Dendritic cell treated with granulocyte-macrophage colony-stimulating factor and Interleukin-4, amounts not matched to agents 40 ng/mL and 50 ng/mL, for 4 days (primary cell): Measurements from ENCODE around the gene BICC1.

ENCODE experiments used
- H3K27ac Mint-ChIP-seq: one replicate; pipeline ENCODE4 v1.8.0; 2022; ENCODE audit warnings: mild to moderate bottlenecking, mixed read lengths
- H3K27me3 Mint-ChIP-seq: one replicate; pipeline ENCODE4 v1.8.0; 2022; ENCODE audit warnings: mild to moderate bottlenecking, mixed read lengths
- H3K36me3 Mint-ChIP-seq: one replicate; pipeline ENCODE4 v1.8.0; 2022; ENCODE audit warnings: low read depth, mixed read lengths
- H3K4me1 Mint-ChIP-seq: one replicate; pipeline ENCODE4 v1.8.0; 2022; ENCODE audit warnings: low read depth, mixed read lengths
- H3K4me3 Mint-ChIP-seq: one replicate; pipeline ENCODE4 v1.8.0; 2022; ENCODE audit warnings: mild to moderate bottlenecking, moderate library complexity, mixed read lengths
- H3K9me3 Mint-ChIP-seq: one replicate; pipeline ENCODE4 v1.8.0; 2022; ENCODE audit warnings: mixed read lengths
- intact Hi-C: fragments of 100-400 bp; cut with micrococcal nuclease; formaldehyde crosslinking; loops from one replicate; pipeline ENCODE4 v1.15.0; 2022

Gene BICC1

DNA sequence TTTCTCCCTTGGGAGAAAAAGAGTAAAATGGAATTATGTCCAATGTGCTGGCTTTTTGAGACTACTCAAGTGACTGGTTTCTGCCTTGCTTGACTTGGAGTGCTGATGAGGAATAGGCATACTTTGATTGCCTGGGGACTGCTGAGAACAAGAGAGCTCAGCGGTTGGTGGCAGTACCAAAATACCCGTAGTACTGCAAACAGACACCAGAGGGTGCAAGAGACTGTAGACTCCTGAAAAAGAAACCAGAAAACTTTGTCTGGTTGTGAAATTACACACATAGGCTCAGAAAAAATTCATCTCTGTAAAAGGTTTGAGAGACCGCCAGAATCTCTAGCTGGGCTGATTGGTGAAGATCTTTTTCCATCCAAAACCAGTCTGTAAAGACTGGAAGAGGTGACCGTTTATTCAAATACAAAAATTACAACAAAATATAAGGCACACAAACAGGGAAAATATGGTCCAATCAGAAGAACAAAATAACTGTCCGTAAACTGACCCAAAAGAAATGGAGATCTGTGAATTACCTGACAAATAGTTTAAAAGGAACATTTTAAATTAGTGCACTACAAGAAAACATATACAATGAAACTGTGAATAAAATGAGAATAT lies 18.5 kb downstream of the BICC1 start:
- peaks cover 1% of the 10 kb centered on the region for H3K27me3 Mint-ChIP-seq
- no peak overlapping the region for H3K27ac Mint-ChIP-seq
- H3K4me3 Mint-ChIP-seq, result no peak overlapping the region
- H3K4me1 Mint-ChIP-seq, result peaks cover 7% of the 10 kb centered on the region
- intact Hi-C loops, result loop anchor here (1.0 to 10.0 kb wide), 4 partner anchors 54 to 1091 kb away; no protein-coding TSS in a partner anchor
- peaks cover 22% of the 10 kb centered on the region for H3K9me3 Mint-ChIP-seq
- peaks cover 7% of the 10 kb centered on the region for H3K36me3 Mint-ChIP-seq

DNA sequence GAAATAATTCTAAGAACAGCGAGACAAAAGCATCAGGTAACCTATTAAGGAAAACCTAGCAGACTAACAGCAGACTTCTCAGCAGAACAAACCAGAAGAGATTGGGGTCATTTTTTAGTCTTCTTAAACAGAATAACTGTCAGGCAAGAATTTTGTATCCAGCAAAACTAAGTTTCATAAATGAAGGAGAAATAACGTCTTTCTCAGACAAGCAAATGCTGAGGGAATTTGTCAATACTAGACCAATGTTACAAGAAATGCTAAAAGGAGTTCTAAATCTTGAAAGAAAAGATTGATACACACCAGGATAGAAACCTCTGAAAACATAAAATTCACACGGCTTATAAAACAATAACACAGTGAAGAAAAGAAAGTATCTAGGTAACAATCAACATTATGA lies 22.6 kb downstream of the BICC1 start:
- Mint-ChIP-seq H3K27ac (no peak overlapping the region), H3K27me3 (peaks cover 1% of the 10 kb centered on the region), H3K4me3 (no peak overlapping the region), H3K36me3 (peaks cover 7% of the 10 kb centered on the region), H3K9me3 (peaks cover 30% of the 10 kb centered on the region), H3K4me1 (peaks cover 7% of the 10 kb centered on the region)
- intact Hi-C loops, result loop anchor here (10.0 kb wide), 1 partner anchor 49 kb away; no protein-coding TSS in a partner anchor

DNA sequence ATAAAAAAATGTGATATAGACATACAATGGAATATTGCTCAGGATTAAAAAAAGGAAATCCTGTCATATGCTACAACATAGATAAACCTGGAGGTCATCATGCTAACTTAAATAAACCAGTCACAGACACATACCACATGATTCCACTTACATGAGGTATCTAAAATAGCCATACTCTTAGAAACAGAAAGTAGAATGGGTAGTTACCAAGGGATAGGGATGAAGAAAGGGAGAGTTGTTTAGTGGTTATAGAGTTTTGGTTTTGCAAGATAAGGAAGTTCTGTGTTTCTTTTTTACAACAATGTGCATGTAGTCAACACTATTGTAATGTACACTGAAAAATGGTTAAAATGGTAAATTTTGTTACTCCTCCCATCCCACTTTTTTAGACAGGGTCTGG lies 30.5 kb downstream of the BICC1 start:
- H3K27ac Mint-ChIP-seq, result no peak overlapping the region
- H3K4me3 Mint-ChIP-seq, result no peak overlapping the region
- peaks cover 8% of the 10 kb centered on the region for H3K9me3 Mint-ChIP-seq
- no peaks in the 10 kb centered on the region for H3K36me3 Mint-ChIP-seq
- intact Hi-C loops, result no loop called here
- H3K4me1 Mint-ChIP-seq, result peaks cover 11% of the 10 kb centered on the region
- no peaks in the 10 kb centered on the region for H3K27me3 Mint-ChIP-seq

DNA sequence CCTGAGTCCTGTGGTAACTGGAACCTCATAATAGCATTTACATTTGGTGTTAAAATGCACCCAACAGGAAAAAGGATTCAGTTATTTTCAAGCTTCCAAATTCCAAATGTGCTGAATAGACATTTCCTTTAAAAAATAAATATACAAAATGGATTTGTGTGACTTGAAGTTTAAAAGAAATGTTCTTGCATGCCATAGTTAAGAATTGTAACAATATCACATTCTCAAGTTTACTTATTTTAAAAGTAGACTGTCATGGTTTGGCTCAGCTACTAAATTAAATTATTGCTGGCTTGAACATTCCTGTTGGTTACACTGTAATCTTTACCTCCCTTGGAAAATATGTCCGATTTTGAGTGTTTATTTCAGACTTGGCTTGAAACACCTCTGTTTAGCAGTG lies 31.5 kb downstream of the BICC1 start:
- H3K9me3 Mint-ChIP-seq, result peaks cover 8% of the 10 kb centered on the region
- H3K4me1 Mint-ChIP-seq, result peaks cover 11% of the 10 kb centered on the region
- H3K27me3 Mint-ChIP-seq, result no peaks in the 10 kb centered on the region
- H3K4me3 Mint-ChIP-seq, result no peak overlapping the region
- H3K36me3 Mint-ChIP-seq, result no peaks in the 10 kb centered on the region
- H3K27ac Mint-ChIP-seq, result no peak overlapping the region
- intact Hi-C loops, result no loop called here

DNA sequence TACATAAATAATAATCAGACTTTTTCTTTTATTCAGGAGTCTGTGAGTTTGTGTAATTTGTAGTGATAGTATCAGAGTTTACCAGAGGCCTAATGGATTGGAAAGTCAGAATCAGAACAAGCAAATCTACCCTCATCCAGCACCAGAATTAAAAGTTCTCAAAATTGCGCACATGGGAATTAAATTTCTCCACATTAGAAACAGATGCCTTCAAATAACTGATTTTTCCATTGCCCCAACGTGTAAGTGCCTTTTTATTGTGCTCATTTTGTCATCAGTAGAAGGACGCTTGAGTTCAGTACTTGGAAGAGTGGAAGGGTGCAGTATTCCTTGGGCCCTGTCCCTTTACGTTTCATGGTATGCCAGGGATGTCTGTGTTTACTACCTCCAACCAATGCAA lies 32.8 kb downstream of the BICC1 start:
- Mint-ChIP-seq H3K4me3 (no peak overlapping the region), H3K27ac (no peak overlapping the region), H3K27me3 (no peaks in the 10 kb centered on the region), H3K36me3 (no peaks in the 10 kb centered on the region), H3K9me3 (no peaks in the 10 kb centered on the region), H3K4me1 (peaks cover 11% of the 10 kb centered on the region)
- intact Hi-C loops, result no loop called here

DNA sequence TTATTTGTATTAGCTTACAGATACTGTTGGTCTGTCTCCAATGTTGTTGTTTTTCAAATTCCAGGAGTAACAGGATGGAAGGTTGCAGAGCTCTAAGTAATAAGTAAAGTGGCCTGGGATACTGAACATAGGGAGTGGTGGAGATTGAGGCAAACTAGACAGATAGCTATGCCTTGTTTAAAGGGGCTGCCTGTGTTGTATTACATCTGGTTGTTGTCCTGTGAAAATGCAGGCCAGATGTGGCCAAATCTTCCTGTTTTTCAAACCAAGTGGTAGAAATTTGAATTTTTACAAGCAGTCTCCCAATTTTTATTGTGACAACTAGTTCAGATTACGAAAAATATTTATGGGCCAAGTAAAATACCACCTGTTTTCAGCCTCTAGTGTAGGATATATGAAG lies 33.5 kb downstream of the BICC1 start:
- H3K36me3 Mint-ChIP-seq, result no peaks in the 10 kb centered on the region
- intact Hi-C loops, result no loop called here

DNA sequence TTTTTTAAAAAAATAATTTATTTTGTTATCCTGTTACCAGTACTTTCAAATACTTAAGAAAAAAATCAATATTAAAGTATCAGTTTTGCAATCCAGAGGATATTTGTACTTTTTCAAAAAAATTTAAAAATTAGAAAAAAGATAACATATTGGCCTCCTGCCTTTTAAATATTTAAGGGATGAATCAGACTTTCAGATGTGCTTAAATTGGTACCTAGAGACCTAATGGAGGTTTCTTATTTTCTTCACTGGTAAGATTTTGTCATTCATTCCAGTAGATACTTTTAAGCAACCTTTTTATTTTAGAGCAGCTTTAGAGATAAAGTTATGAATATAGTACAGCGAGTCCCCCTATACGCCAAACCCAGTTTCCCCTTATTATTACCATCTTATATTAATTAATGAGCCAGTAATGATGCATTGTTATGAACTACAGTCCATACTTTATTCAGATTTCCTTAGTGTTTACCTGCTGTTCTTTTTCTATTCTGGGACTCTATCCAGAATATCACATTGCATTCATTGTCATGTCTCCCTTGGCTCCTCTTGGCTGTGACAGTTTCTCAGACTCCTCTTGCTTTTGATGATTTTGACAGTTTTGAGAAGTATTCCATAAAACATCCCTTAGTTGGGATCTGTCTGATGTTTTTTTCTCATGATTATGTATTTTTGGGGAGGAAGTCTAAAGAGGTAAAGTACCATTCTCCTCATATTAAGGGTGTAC lies 34.2 kb downstream of the BICC1 start:
- intact Hi-C loops, result no loop called here
- Mint-ChIP-seq H3K27me3 (no peaks in the 10 kb centered on the region), H3K27ac (no peak overlapping the region), H3K9me3 (no peaks in the 10 kb centered on the region), H3K36me3 (no peaks in the 10 kb centered on the region), H3K4me1 (peaks cover 11% of the 10 kb centered on the region), H3K4me3 (no peak overlapping the region)

More for the DNA sequence above, 33.5 kb downstream of the BICC1 start:
- H3K27me3 Mint-ChIP-seq, result no peaks in the 10 kb centered on the region
- H3K4me3 Mint-ChIP-seq, result no peak overlapping the region
- H3K27ac Mint-ChIP-seq, result no peak overlapping the region
- H3K4me1 Mint-ChIP-seq, result peaks cover 11% of the 10 kb centered on the region
- H3K9me3 Mint-ChIP-seq, result no peaks in the 10 kb centered on the region

DNA sequence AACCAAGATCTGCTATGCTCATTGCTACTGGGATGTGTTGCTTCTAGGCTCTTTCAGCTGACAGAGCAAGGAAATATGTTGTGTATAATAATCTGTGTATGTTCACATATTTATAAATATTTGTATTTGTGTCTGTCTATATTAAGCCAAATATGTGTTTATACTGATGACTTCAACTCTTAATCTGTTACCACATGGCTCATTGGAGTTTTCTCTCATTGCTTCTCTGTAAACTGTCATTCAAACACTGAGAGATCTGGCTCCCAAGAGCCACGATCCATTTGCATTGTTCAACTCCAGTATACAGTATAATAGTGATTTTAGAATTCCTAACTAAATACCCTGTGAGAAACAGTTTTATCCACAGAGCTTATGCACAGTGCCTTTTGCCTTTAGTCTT lies 35.3 kb downstream of the BICC1 start:
- intact Hi-C loops, result no loop called here
- Mint-ChIP-seq H3K4me1 (peaks cover 5% of the 10 kb centered on the region), H3K4me3 (no peak overlapping the region), H3K36me3 (no peaks in the 10 kb centered on the region), H3K9me3 (no peaks in the 10 kb centered on the region), H3K27ac (no peak overlapping the region), H3K27me3 (no peaks in the 10 kb centered on the region)

DNA sequence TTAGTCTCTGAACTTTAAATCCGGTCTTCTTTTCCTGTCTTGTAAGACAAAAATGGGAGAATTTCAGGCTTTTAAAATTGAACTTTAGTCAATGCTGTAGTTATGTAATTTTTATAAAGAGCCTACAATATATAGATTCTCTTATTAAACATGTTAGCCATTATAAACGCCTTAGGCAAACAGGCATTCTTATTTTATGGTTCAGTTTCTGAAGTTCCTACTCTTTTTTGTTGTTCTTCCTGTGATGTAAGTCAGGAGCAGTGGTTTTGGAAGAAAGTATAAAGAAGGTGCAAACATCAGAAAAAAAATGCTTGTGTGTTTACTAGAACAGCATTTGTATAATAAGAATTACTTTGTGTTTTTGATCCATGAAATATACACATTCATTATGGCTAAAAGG lies 41.6 kb downstream of the BICC1 start:
- H3K4me3 Mint-ChIP-seq, result no peak overlapping the region
- no peak overlapping the region for H3K27ac Mint-ChIP-seq

DNA sequence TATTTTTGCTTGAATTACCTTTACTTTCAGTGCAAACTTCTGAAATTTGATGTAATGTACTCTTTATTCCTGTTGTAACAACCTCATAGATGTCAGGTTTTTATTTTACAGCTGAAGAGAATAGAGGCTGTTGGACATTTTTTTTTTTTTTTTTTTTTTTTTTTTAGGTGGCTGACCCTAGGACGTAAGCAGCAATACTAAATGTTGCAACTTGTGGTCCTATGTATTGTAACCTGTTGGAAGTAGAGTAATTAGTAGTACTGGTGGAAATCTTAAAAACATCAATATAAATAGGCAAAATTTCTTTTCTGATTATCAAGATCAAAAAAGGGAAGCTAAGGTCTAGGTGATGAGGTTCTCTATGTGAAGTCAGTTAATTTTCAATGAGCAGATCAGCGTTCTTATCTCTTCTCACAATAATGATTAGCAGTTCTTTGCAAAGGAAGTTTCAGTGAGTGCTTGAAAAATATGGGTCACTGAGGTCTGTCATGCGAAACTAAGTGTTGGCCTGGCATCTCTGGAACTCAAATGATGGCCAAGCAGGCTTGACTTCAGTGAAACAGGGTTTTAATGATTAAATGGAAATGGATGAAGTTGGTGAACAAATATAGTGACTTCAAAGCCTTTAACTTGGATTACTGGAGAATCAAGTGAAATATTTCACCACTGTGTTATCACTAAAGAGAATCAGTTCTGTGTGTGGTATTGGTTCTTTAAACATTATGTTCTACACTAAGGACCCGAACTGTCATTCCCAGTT lies 42.7 kb downstream of the BICC1 start:
- Mint-ChIP-seq H3K4me1 (no peaks in the 10 kb centered on the region), H3K27ac (no peak overlapping the region), H3K27me3 (no peaks in the 10 kb centered on the region), H3K9me3 (peaks cover 18% of the 10 kb centered on the region), H3K4me3 (no peak overlapping the region), H3K36me3 (no peaks in the 10 kb centered on the region)
- intact Hi-C loops, result no loop called here

More for the DNA sequence above, 41.6 kb downstream of the BICC1 start:
- Mint-ChIP-seq H3K27me3 (no peaks in the 10 kb centered on the region), H3K4me1 (no peaks in the 10 kb centered on the region), H3K36me3 (no peaks in the 10 kb centered on the region), H3K9me3 (peaks cover 17% of the 10 kb centered on the region)
- intact Hi-C loops, result no loop called here

DNA sequence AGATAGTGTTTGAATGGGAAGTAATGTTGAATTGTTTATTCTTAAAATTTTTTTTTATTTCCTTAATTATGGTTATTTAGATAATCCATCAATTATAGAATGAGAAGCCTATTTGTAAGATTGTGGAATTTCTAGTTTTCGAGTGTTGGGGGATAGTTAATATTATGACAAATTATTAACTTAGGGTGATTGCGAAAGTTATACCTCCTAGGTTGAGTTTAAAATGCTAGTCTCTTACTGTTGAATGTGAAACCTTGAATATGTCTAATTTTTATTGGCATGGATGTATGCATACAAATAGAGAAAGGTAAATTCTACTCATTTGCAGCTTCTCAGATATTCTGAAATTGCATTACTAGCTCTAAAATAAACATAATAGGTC lies 43.2 kb downstream of the BICC1 start:
- Mint-ChIP-seq H3K27ac (no peak overlapping the region), H3K9me3 (peaks cover 24% of the 10 kb centered on the region), H3K36me3 (no peaks in the 10 kb centered on the region), H3K4me3 (no peak overlapping the region), H3K27me3 (no peaks in the 10 kb centered on the region), H3K4me1 (no peaks in the 10 kb centered on the region)
- intact Hi-C loops, result no loop called here

DNA sequence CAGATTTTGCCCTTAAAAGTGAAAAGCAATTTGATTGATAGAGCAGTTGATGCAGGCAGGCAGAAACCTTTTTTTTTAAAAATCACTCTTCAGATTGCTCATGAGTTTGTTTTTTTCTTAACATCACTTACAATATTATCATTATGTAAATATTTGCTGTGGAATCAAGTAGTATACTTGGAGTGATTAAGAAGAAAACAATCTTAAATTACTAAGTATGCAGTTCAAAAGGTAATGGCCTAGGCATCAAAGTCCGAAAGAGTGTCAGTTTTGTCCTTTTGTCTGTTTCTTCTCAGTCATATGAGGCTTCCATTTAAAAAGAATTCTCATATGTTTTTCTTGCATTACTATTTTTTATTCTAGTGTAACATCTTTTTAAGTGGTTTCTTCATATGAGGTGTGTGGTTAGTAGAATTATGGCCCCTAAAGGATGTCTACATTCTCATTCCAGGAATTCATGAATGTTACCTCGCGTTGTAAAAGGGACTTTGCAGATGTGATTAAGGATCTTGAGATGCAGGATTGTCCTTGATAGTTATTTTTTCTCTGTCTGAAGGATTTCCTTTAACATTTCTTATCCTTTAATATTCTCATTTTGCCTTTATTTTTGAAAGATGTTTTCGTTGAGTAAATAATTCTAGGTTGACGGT lies 44.0 kb downstream of the BICC1 start:
- intact Hi-C loops, result no loop called here
- H3K27ac Mint-ChIP-seq, result no peak overlapping the region
- H3K4me3 Mint-ChIP-seq, result no peak overlapping the region
- no peaks in the 10 kb centered on the region for H3K4me1 Mint-ChIP-seq
- H3K9me3 Mint-ChIP-seq, result peaks cover 31% of the 10 kb centered on the region
- no peaks in the 10 kb centered on the region for H3K27me3 Mint-ChIP-seq
- peaks cover 4% of the 10 kb centered on the region for H3K36me3 Mint-ChIP-seq

DNA sequence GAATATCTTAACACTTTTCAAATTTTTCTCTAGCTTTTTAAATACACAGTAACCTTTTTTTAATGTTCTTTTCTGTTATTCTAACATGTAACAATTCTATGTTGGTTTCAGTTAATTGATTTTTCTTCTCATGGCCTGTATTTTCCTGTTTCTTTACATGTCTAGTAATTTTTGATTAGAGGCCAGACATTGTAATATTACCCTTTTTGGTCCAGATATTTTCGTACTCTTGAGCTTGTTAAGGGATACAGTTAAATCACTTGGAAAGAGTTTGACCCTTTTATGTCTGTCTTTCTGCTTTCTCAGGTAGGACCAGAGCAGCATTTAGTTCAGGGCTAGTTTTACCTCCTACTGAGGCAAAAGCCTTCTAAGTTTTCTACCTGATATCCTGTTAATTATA lies 45.0 kb downstream of the BICC1 start:
- H3K9me3 Mint-ChIP-seq, result peaks cover 42% of the 10 kb centered on the region
- no peak overlapping the region for H3K4me3 Mint-ChIP-seq
- H3K4me1 Mint-ChIP-seq, result no peaks in the 10 kb centered on the region
- H3K27ac Mint-ChIP-seq, result no peak overlapping the region
- H3K27me3 Mint-ChIP-seq, result no peaks in the 10 kb centered on the region
- peaks cover 10% of the 10 kb centered on the region for H3K36me3 Mint-ChIP-seq
- intact Hi-C loops, result no loop called here

DNA sequence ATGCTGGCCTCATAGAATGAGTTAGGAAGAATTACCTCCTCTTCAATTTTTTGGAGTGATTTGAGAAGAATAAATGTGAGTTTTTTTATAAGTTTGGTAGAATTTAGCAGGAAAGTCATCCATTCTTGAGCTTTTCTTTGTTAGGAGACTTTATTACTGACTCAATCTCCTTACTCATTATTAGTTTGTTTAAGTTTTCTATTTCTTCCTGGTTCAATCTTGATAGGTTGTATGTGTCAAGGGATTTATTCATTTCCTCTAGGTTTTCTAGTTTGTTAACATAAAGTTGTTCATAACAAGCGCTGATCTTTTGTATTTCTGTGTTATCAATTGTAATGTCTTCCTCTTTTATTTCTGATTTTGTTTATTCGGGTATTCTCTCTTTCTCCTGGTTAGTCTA lies 47.4 kb downstream of the BICC1 start:
- no peak overlapping the region for H3K4me3 Mint-ChIP-seq
- H3K27ac Mint-ChIP-seq, result no peak overlapping the region
- intact Hi-C loops, result no loop called here
- H3K9me3 Mint-ChIP-seq, result peaks cover 53% of the 10 kb centered on the region
- H3K36me3 Mint-ChIP-seq, result peaks cover 13% of the 10 kb centered on the region
- no peaks in the 10 kb centered on the region for H3K27me3 Mint-ChIP-seq
- no peaks in the 10 kb centered on the region for H3K4me1 Mint-ChIP-seq
